IMR-90 (cell line): ENCODE results near the gene OTOG. TPM values are rescaled to one million over a fixed set of nuclear protein-coding genes. Genes with fewer than 3 reads are reported as not detected.

Experiments
- ATAC-seq: fragments of 200-7000 bp; cut with Tn5 transposase; 2 replicates; pipeline ENCODE4 v1.9.1; 2020; ENCODE audit warnings: low read depth, mild to moderate bottlenecking, moderate library complexity
- BruUV-seq: library from RNA; stranded (reverse); fragments of 400-500 nt; replicated peaks from 2 replicates; lab custom pipeline; 2021; lab: Mats Ljungman, UMichigan
- CTCF ChIA-PET: fragments of 300-600 bp; formaldehyde crosslinking; extraction: SDS; loops from one replicate; lab custom pipeline; 2021; ENCODE audit warnings: antibody characterized with exemption; lab: Yijun Ruan, JAX
- POLR2A ChIA-PET: fragments of 300-600 bp; sonication (Branson Sonifier 250); formaldehyde crosslinking; loops from one replicate; lab custom pipeline; 2022; ENCODE audit warnings: antibody characterized with exemption; ENCODE audit not compliant: unreplicated experiment; lab: Charles Lee
- DNase-seq: peaks from one replicate; pipeline ENCODE4 v3.0.0; 2013
- H2AFZ ChIP-seq: replicated peaks from 2 replicates; pipeline ENCODE3; 2013; ENCODE audit warnings: low read length, mild to moderate bottlenecking; ENCODE audit not compliant: poor library complexity
- H2AK5ac ChIP-seq: 2 replicates; pipeline ENCODE4 v1.6.1; 2013; ENCODE audit warnings: low read depth, low read length, inconsistent platforms
- H2AK9ac ChIP-seq: replicated peaks from 2 replicates; pipeline ENCODE3; 2013; ENCODE audit warnings: mild to moderate bottlenecking, low read depth, low read length, moderate library complexity; ENCODE audit not compliant: poor library complexity
- H2BK120ac ChIP-seq: 2 replicates; pipeline ENCODE4 v1.6.1; 2013; ENCODE audit warnings: low read depth, low read length, inconsistent platforms
- H2BK15ac ChIP-seq: 3 replicates; pipeline ENCODE4 v1.6.1; 2013; ENCODE audit warnings: low read depth, low read length, inconsistent platforms
- H2BK20ac ChIP-seq: 2 replicates; pipeline ENCODE4 v1.6.1; 2013; ENCODE audit warnings: low read depth, mild to moderate bottlenecking, inconsistent platforms, low read length, moderate library complexity
- H2BK5ac ChIP-seq: 2 replicates; pipeline ENCODE4 v1.6.1; 2013; ENCODE audit warnings: mild to moderate bottlenecking, low read depth, low read length, inconsistent platforms; ENCODE audit not compliant: poor library complexity, severe bottlenecking
- H3K14ac ChIP-seq: replicated peaks from 2 replicates; pipeline ENCODE4 v1.6.1; 2013; ENCODE audit warnings: low read depth, low read length, inconsistent platforms
- H3K18ac ChIP-seq: 2 replicates; pipeline ENCODE4 v1.6.1; 2013; ENCODE audit warnings: low read depth, low read length, control low read depth
- H3K23ac ChIP-seq: 2 replicates; pipeline ENCODE4 v1.6.1; 2013; ENCODE audit warnings: low read depth, low read length, inconsistent platforms
- H3K27ac ChIP-seq: 2 replicates; pipeline ENCODE4 v1.5.1; 2013; ENCODE audit warnings: mild to moderate bottlenecking, control low read depth, low read length; ENCODE audit not compliant: insufficient read depth
- H3K27me3 ChIP-seq: 2 replicates; pipeline ENCODE4 v1.6.1; 2013; ENCODE audit warnings: low read length; ENCODE audit not compliant: control insufficient read depth, insufficient read depth
- H3K36me3 ChIP-seq: 2 replicates; pipeline ENCODE4 v1.6.1; 2013; ENCODE audit warnings: low read length, mixed read lengths; ENCODE audit not compliant: control insufficient read depth, insufficient read depth
- H3K4ac ChIP-seq: 2 replicates; pipeline ENCODE4 v1.6.1; 2013; ENCODE audit warnings: low read depth, low read length, inconsistent platforms
- H3K4me1 ChIP-seq: 2 replicates; pipeline ENCODE4 v1.6.1; 2013; ENCODE audit warnings: low read length, mixed read lengths; ENCODE audit not compliant: control insufficient read depth, insufficient read depth
- H3K4me2 ChIP-seq: 2 replicates; pipeline ENCODE4 v1.6.1; 2013; ENCODE audit warnings: low read depth, mild to moderate bottlenecking, control low read depth, low read length, moderate library complexity
- H3K4me3 ChIP-seq: 2 replicates; pipeline ENCODE4 v1.5.1; 2013; ENCODE audit warnings: low read depth, mild to moderate bottlenecking, control low read depth, low read length, moderate library complexity; ENCODE audit not compliant: insufficient read depth
- H3K56ac ChIP-seq: 2 replicates; pipeline ENCODE4 v1.6.1; 2013; ENCODE audit warnings: low read length, inconsistent platforms; ENCODE audit not compliant: insufficient read depth; ENCODE audit errors: extremely low read depth
- H3K79me1 ChIP-seq, 2 experiments: 2 replicates each; pipeline ENCODE4 v1.6.1; 2013; ENCODE audit warnings: low read length in 2 of 2, inconsistent platforms in 1 of 2, low read depth in 1 of 2
- H3K9ac ChIP-seq: 2 replicates; pipeline ENCODE4 v1.6.1; 2013; ENCODE audit warnings: low read depth, low read length, control low read depth
- H3K9me1 ChIP-seq: 2 replicates; pipeline ENCODE4 v1.6.1; 2013; ENCODE audit warnings: low read length, inconsistent platforms; ENCODE audit not compliant: insufficient read depth
- H3K9me3 ChIP-seq: 2 replicates; pipeline ENCODE4 v1.6.1; 2013; ENCODE audit warnings: low read length; ENCODE audit not compliant: control insufficient read depth, insufficient read depth
- H4K20me1 ChIP-seq: 2 replicates; pipeline ENCODE4 v1.6.1; 2013; ENCODE audit warnings: low read length, inconsistent platforms; ENCODE audit not compliant: insufficient read depth
- H4K5ac ChIP-seq: 2 replicates; pipeline ENCODE4 v1.6.1; 2013; ENCODE audit warnings: mild to moderate bottlenecking, low read depth, low read length, control low read depth
- H4K8ac ChIP-seq, 2 experiments: 2 replicates each; pipeline ENCODE4 v1.6.1; 2013; ENCODE audit warnings: low read depth in 2 of 2, low read length in 2 of 2, control low read depth in 1 of 2, inconsistent platforms in 1 of 2
- H4K91ac ChIP-seq: 2 replicates; pipeline ENCODE4 v1.6.1; 2013; ENCODE audit warnings: low read depth, low read length, inconsistent platforms; ENCODE audit not compliant: insufficient read depth
- CEBPB ChIP-seq: IDR thresholded peaks from 2 replicates; pipeline ENCODE4 v1.6.1; 2012; ENCODE audit warnings: low read depth, low read length, improper control_type of control experiment
- ELK1 ChIP-seq: fragments of 150-350 bp; IDR thresholded peaks from 2 replicates; pipeline ENCODE4 v1.6.1; 2016; ENCODE audit warnings: low read depth, mild to moderate bottlenecking, low read length, moderate library complexity, borderline replicate concordance
- FOS ChIP-seq: fragments of 150-350 bp; IDR thresholded peaks from 2 replicates; pipeline ENCODE4 v1.6.1; 2016; ENCODE audit warnings: low read depth, low read length
- MAFK ChIP-seq: IDR thresholded peaks from 2 replicates; pipeline ENCODE4 v1.6.1; 2012; ENCODE audit warnings: low read depth, low read length, improper control_type of control experiment
- MXI1 ChIP-seq: IDR thresholded peaks from 2 replicates; pipeline ENCODE4 v1.6.1; 2012; ENCODE audit warnings: low read depth, mild to moderate bottlenecking, low read length, moderate library complexity, borderline replicate concordance
- NFE2L2 ChIP-seq: fragments of 150-350 bp; IDR thresholded peaks from 2 replicates; pipeline ENCODE4 v1.6.1; 2016; ENCODE audit warnings: low read depth, mild to moderate bottlenecking, low read length
- POLR2A ChIP-seq: IDR thresholded peaks from 2 replicates; pipeline ENCODE4 v1.6.1; 2012; ENCODE audit warnings: mild to moderate bottlenecking, low read depth, low read length
- RFX5 ChIP-seq: IDR thresholded peaks from 2 replicates; pipeline ENCODE4 v1.8.0; 2012; ENCODE audit warnings: low read depth, mild to moderate bottlenecking, low read length, moderate library complexity
- SMC3 ChIP-seq: fragments of 150-350 bp; IDR thresholded peaks from 2 replicates; pipeline ENCODE4 v1.6.1; 2016; ENCODE audit warnings: low read depth, mild to moderate bottlenecking, antibody characterized with exemption, low read length, moderate library complexity
- USF2 ChIP-seq: fragments of 150-350 bp; IDR thresholded peaks from 2 replicates; pipeline ENCODE4 v1.6.1; 2017; ENCODE audit warnings: mild to moderate bottlenecking, antibody characterized with exemption, low read length, low read depth
- WGBS, 2 experiments: methylation state at CpG; one replicate each; pipeline versions ENCODE4 v1.1.5 to v1.1.7; 2013; ENCODE audit warnings: missing lambda C conversion rate in 2 of 2; ENCODE audit not compliant: insufficient read length in 1 of 2; ENCODE audit errors: extremely low coverage in 2 of 2; 5-methylcytosine and 5-hydroxymethylcytosine counted together
- dilution Hi-C: fragments of 300-500 bp; cut with HindIII; formaldehyde crosslinking; loops from one replicate; pipeline ENCODE4 v1.14.3; 2018; ENCODE audit warnings: low sequenced_read_pairs; ENCODE audit not compliant: unreplicated experiment
- in situ Hi-C: fragments of 300-500 bp; cut with MboI; formaldehyde crosslinking; loops from 3 replicates; pipeline ENCODE4 v1.14.3; 2019; ENCODE audit warnings: low sequenced_read_pairs, inconsistent platforms, mixed read lengths
- intact Hi-C: fragments of 100-400 bp; cut with micrococcal nuclease; formaldehyde crosslinking; loops from 2 replicates; pipeline ENCODE4 v1.10.0; 2022
- polyA plus RNA-seq, 3 experiments: library from polyadenylated mRNA; depleted of rRNA; stranded (reverse); fragments of >200 nt; gene quantifications; 2 replicates each; pipeline ENCODE4 v1.2.3, GENCODE V29; 2012; ENCODE audit warnings: low replicate concordance in 1 of 3
- total RNA-seq: library from RNA; depleted of rRNA; stranded (reverse); fragments of >200 nt; gene quantifications from 2 replicates; pipeline ENCODE4 v1.2.3, GENCODE V29; 2012

OTOG gene
- total and polyA plus RNA-seq, 2 of the 4 experiments (the other 2 are of a cell fraction): not detected

- DNase-seq (no peak), ATAC-seq (no peak)
- Histone ChIP-seq H3K4me2 (no peak overlapping the region), H3K9me3 (no peaks in the 10 kb centered on the region), H4K91ac (no peak overlapping the region), H3K4ac (no peak overlapping the region), H3K4me3 (no peak overlapping the region), H2BK20ac (no peak overlapping the region), H3K27ac (no peak overlapping the region), H2BK5ac (no peak overlapping the region), H2AK5ac (no peak overlapping the region), H3K4me1 (no peaks in the 10 kb centered on the region), H3K27me3 (no peaks in the 10 kb centered on the region; the same call in 1 of the 2 replicates), H2BK120ac (no peak overlapping the region), H2AK9ac (no peak overlapping the region), H3K9me1 (no peaks in the 10 kb centered on the region), H2AFZ (no peak overlapping the region), H3K79me1 (no peaks in the 10 kb centered on the region), H3K23ac (no peak overlapping the region), H3K56ac (no peak overlapping the region), H3K36me3 (no peaks in the 10 kb centered on the region), H2BK15ac (no peak overlapping the region), H4K20me1 (no peaks in the 10 kb centered on the region), H4K8ac (no peak overlapping the region), H3K14ac (no peak overlapping the region), H3K9ac (no peak overlapping the region), H4K5ac (no peak overlapping the region), H3K18ac (no peak overlapping the region)
- intact Hi-C loops: no loop called here
- BruUV-seq: no TSS peak
- 59% methylated on average over 7 of the region's 20 CpGs; no CpG with 5 or more reads in 1 of the 2 experiments for WGBS, 2 experiments
- ChIA-PET POLR2A (no interaction called here), CTCF (no interaction called here)
- no peak for TF ChIP-seq MXI1
- no peak for TF ChIP-seq CEBPB
- TF ChIP-seq USF2: no peak
- no peak for TF ChIP-seq POLR2A
- TF ChIP-seq ELK1: no peak
- no peak for TF ChIP-seq MAFK
- TF ChIP-seq RFX5: no peak
- TF ChIP-seq FOS: no peak
- no peak for TF ChIP-seq NFE2L2
- no peak for TF ChIP-seq SMC3
- in situ Hi-C loops: no loop called here
- dilution Hi-C loops: no loop called here
These were observed 60.8 kb downstream of the OTOG start for GRCh38 chr11:17607591-17608570.
